ENCODE data around the gene AVP.

AVP gene

DNA sequence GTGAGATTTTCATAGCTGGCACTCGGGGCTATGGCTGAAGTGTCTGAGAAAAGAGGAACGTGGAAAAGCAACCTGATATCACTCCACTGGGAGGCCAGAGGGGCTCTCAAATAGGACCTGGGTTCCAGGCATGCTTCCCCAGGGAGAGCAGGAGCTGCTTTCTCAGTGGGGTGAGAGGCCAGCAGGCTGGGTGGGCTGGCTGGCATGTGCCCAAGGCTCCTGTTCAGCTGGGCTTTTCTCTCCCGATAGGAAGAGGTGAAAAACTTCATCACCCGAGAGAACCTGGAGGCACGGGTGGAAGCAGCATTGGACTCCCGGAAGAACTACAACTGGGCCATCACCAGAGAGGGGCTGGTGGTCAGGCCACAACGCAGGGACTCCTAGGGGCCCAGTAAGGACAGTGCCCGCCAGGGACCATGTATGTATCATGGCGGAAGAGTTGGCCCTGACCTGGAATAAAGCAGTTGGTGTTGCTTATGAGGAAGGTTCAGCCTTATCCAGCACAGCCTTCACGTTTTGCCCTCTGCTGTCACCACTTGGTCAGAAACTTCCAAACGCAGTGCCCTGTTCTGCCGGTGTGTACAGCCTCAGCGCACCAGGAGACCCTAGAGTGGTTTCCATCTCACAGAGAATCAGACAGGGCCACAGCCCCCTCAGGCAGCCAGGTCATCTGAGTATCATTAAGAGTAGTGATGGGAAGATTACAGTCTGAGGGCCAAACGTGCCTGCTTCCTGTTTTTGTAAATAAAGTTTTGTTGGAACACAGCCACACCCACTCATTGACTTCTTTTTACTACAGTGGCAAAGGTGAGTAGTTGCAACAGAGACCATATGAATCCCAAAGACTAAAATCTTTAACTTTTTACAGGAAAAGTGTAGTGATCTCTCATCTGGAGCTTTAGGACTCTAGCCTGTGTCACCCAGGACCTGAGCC, 36.8 kb downstream of the AVP start:
- DNase-seq: no peak

DNA sequence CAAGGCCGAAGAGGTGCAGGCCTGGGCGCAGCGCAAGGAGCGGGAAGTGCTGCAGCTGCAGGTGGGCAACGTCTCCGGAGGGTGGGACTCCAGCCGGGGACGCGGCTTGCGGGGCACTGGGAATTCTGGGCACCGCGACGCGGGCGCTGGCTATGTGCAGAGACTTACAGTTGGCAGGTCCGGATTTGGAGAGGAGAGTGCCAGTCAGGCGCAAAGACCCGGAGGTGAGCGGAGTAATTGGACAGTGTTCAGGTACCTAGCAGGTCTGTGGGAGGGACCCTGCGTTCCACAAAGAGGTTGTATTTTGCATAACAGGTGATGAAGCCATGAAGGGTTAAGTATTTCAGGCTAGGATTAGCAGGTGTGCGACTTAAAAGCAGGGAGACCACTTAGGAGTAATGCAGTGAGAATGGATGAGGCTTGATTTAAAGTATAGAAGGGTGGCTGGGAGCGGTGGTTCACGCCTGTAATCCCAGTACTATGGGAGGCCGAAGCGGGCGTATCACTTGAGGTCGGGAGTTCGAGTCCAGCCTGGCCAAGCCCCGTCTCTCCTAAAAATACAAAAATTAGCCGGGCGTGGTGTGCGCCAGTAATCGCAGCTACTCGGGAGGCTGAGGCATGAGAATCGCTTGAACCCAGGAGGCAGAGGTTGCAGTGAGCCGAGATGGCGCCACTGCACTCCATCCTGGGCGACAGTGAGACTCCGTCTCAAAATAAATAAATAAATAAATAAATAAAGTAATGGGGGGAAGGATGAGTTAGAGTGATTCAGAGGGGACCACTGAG, 37.7 kb downstream of the AVP start:
- no peak for DNase-seq

DNA sequence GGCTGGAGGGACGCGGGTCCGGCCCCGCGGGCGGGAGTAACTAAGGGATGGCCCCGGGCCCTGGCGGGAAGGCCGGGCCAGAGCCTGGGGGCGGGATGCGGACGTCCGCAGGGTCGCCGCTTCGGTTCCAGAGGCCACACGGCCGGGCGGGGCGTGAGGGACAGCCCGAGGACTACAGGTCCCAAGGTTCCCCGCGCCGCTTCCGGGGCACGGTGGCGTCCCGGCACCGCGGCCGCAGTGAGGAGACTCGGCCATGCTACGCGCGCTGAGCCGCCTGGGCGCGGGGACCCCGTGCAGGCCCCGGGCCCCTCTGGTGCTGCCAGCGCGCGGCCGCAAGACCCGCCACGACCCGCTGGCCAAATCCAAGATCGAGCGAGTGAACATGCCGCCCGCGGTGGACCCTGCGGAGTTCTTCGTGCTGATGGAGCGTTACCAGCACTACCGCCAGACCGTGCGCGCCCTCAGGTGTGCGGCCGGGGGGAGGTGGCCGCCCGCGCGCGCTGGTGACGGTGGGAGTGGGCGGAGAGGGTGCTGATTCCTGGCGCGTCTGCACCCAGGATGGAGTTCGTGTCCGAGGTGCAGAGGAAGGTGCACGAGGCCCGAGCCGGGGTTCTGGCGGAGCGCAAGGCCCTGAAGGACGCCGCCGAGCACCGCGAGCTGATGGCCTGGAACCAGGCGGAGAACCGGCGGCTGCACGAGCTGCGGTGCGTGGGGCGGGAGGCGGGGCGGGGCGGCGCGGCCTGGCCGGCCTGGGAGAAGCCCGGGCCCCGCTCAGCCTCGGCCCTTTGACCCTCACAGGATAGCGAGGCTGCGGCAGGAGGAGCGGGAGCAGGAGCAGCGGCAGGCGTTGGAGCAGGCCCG, 38.5 kb downstream of the AVP start, which contains the start of gene MRPS26:
MRPS26 (plus strand) TSS at position 237 of the 861 bp plus-strand sequence; CDS start at position 254, 17 bp downstream.
- peak; percentile 82 for DNase-seq

DNA sequence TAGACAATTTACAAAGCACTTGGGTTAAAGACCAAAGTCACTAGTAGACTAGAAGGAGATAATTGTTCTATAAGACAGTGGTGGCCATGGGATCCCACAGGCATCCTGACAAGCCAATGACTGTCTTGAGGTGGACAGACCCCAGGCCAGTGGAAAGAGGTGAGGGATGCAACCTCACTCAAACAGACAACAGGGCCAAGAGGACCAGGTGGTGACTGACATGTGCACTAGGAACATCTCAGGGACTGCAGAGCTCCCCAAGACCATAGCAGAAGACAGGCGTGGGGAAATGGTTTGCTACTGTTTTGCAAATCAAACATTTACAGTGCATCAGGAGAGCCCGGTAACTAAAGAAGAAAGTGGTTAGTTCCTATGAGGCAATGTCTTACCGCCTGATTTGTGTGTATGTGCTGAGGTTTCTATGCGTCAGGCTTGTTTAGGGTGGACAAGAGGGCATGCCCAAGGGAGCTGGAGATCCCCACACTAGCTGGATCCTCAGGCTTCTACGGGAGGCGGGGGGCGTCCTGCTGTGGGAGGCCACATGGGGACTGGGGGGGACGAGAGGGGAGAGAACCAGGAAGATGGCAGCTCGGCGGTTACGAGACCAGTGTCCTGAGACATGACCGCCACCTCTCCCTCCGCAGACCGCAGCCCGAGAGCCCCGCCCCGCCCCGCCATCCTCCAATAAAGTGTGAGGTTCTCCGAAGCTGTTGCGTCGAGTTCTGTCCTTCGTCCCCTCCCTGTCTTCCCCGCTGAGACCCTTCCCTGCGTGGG, 39.3 kb downstream of the AVP start:
- DNase-seq: peak; percentile 50

DNA sequence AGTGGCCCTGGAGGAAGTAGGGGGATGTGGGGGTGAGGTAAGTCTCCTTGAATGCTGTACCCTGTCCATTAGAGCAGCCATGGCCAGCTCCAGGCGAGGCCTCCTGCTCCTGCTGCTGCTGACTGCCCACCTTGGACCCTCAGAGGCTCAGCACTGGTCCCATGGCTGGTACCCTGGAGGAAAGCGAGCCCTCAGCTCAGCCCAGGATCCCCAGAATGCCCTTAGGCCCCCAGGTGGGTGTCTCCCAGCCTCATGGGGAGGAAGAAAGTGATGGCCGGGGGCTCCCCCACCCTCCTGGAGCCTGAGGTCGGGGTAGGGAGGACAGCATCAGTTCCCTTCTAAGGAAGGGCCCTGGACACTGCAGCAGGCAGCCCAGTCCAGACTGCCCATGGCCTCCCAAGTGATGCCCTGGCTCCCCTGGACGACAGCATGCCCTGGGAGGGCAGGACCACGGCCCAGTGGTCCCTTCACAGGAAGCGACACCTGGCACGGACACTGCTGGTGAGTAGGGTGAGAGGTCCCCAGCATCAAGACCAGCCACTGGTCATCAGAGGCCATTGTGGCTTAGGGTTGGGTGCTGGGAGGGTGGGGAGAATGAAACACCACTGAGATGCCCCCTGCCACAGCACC, 40.1 kb downstream of the AVP start:
- no peak for DNase-seq

DNA sequence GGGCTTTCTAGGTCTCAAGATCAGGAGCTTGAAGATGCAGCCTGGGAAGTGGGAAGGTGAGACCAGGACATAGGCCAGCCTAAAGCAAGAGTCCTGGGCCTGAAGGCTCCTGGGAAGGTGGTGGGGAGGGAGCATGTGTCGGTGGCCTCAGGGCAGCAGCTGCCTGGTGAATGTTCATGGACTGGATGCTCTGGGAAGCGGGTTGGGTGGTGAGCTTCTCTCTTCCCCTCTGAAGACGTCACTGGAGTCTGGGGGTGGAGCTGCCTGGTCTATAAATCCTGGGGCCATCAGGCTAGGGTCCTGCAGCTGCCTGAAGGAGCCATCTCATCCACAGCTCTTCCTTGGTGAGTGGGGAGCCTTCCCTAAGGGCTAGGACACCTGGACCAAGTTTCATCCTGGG, 41.2 kb downstream of the AVP start, which contains the start of gene GNRH2:
GNRH2 (plus strand) TSS at position 301 of the 400 bp plus-strand sequence. CDS start 793 bp downstream, outside the sequence.
- no peak for DNase-seq

DNA sequence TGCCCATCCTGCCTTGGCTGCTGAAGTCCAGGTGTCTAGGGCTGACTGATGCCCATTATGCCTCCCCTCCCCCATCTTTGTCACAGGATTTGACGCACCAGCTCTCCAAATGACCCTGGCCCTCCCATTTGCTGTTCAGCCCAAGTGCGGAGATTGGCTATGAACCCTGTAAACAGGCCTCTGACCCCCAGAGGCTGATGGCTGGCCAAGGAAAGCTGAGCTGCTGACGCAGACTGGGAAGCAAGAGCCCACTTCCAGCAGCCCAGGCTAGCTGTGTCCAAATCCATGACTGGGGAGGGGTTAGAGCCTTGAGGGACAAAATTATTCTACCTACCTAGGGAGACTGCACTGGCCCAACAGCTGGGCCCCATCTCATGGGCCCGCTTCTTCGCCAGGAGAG, 41.9 kb downstream of the AVP start:
- no peak for DNase-seq

DNA sequence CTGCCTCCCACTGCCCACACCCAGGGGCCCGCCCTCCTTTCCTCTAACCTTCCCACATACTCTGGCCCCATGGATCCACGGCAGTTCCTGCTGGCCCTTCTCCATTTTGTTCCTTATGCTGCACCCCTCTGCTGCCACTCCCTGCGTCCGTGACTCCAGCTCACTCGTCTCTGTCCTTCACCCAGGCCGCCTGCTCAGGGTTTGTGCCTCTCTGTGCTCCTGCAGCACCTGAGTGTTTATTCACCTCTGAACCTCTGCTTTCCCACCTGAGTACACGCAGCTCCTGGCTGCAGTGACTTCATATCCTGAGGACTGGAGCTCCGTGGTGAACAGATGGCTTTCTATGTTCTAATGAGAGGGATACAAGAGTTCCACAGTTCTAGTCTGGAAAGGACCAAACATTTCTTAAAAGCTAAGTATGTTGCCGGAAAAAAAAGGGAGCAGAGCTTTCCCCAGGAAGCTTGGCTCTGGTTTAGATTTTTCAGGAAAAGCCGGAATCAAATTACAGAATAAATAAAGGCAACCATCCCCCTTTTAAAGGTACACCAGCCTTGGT, 42.6 kb downstream of the AVP start:
- no peak for DNase-seq

DNA sequence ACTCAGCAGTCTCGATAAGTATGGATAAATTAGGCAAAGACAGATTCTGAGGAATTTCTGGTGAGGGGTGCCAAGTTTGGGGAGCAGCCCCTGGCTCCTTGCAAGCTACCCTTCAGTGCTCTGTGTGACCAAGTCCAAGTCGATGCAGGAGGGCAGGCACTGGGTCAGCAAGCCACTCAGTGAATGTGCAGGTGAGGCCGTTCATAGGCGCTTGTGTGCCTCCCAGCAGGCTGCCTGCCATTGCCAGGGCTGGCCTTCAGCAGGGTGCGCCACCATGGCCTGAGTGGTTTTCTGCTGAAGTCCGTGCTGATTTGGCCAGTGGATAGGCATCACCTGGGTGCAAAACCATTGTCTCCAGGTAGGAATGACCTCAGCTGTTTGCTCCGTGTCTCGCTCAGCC, 44.4 kb downstream of the AVP start:
- no peak for DNase-seq

DNA sequence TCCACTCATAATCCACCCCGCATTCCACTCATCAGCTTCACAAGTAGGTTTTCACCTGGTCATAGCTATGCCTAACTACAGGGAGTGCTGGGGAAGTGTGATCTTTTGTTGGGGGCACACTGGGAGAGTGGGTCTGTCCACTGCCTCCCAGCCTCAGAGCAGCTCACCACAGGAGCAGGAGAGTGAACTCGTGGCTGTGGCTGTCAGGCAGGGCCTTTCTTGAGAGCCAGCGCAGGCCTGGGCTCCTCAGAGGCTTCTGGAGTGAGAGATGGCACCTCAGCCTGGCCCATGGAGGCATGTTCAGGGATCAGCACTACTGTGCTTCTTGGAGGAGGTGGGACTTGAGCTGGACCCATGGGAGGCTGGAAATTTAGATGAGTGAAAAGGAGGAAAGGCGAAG, 45.1 kb downstream of the AVP start:
- DNase-seq: no peak

DNA sequence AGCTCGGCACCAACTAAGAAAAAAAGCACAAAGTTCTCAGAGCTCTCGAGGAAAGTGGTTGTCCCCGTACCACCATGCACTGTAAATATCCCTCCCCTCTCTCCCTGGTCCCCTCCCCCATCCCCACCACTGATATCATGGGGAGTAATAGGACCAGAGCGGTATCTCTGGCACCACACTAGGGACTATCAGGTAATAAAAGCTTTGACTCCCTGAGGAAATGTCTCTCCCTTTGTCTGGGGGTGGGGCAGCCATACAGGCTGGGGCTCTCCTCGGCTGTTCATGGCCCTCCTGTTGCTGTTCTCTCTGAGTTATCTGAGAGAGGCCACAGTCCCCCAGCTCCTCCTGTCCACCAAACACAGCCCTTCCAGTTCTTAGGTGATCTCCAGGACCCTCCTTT, 46.1 kb downstream of the AVP start:
- DNase-seq: no peak

DNA sequence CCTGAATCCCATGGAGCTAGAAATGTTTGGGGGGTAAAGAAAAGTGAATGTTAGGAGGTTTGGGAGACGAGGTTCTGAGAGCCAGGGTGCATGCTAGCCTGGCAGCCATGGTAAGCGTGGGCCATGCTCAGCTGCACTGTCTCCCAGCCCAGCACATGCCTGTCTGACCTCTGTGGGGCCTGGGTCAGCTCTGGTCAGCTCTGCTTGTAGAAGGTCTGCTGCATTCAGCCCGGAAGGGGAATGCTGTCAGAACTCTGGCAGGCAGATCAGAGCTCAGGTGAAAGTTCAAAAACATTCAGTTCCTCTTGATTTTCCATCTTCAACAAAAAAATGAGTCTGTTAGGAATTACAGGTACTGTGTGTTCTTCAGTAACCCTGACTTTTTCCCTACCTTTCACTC, 46.9 kb downstream of the AVP start:
- DNase-seq: no peak

DNA sequence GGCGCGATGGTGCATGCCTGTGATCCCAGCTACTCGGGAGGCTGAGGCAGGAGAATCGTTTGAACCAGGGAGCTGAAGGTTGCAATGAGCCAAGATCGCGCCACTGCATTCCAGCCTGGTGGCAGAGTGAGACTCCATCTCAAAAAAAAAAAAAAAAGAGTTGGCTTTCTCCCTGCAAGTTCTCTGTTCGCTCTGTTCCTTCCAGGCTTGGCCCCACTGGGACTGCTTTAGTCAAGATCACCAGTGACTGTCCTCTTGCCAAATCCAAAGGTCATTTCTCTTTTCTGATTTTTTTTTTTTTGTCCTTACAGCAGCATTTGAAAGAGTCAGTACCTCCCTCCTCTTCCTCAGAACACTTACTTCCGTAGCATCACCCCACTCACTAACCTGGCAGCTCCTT, 51.9 kb downstream of the AVP start:
- DNase-seq: no peak

Measured in activated CD8-positive, alpha-beta memory T cell treated with anti-CD3 and anti-CD28 coated beads, Interleukin-2, amount 50 U/mL, for 4 hours (primary cell).